Liver (tissue), 2 donors: ENCODE data around the gene CYFIP1.

Source experiments
- TF ChIP-seq, protein P1 (sequence below): fragments of 150-350 bp; IDR thresholded peaks from 2 replicates; pipeline ENCODE4 v1.5.1; 2017; ENCODE audit warnings: improper control_type of control experiment, low read depth, low read length; ENCODE audit not compliant: missing input control
- TF ChIP-seq, protein P2 (sequence below): IDR thresholded peaks from 2 replicates; pipeline ENCODE4 v1.6.1; 2016; ENCODE audit warnings: antibody characterized with exemption
- donor health status: healthy.

DNA sequence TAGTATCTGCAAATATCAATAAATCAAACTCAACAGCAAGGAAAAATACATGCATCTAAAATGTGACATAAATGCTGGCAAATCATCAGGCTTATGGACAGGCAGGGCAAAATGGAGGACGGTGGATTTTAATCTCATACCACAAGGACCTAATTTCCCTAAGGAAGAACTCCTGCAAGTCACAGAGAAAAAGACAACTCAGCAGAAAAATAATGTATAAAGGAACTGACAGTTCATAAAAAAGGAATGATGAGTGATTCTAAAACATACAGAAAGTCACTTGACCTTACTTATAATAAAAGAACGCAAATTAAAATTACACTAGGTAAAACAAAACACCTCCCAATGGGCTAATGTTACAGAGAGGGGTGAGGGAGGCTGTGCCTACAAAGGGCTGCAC lies 42.0 kb upstream of the CYFIP1 start:
- TF ChIP-seq, protein P1, sequence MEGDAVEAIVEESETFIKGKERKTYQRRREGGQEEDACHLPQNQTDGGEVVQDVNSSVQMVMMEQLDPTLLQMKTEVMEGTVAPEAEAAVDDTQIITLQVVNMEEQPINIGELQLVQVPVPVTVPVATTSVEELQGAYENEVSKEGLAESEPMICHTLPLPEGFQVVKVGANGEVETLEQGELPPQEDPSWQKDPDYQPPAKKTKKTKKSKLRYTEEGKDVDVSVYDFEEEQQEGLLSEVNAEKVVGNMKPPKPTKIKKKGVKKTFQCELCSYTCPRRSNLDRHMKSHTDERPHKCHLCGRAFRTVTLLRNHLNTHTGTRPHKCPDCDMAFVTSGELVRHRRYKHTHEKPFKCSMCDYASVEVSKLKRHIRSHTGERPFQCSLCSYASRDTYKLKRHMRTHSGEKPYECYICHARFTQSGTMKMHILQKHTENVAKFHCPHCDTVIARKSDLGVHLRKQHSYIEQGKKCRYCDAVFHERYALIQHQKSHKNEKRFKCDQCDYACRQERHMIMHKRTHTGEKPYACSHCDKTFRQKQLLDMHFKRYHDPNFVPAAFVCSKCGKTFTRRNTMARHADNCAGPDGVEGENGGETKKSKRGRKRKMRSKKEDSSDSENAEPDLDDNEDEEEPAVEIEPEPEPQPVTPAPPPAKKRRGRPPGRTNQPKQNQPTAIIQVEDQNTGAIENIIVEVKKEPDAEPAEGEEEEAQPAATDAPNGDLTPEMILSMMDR = no peak
- TF ChIP-seq, protein P2, sequence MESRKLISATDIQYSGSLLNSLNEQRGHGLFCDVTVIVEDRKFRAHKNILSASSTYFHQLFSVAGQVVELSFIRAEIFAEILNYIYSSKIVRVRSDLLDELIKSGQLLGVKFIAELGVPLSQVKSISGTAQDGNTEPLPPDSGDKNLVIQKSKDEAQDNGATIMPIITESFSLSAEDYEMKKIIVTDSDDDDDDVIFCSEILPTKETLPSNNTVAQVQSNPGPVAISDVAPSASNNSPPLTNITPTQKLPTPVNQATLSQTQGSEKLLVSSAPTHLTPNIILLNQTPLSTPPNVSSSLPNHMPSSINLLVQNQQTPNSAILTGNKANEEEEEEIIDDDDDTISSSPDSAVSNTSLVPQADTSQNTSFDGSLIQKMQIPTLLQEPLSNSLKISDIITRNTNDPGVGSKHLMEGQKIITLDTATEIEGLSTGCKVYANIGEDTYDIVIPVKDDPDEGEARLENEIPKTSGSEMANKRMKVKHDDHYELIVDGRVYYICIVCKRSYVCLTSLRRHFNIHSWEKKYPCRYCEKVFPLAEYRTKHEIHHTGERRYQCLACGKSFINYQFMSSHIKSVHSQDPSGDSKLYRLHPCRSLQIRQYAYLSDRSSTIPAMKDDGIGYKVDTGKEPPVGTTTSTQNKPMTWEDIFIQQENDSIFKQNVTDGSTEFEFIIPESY = no peak
